Neural progenitor cell (in vitro differentiated cells): ENCODE data around the gene OTUD7B. TPM values are rescaled to one million over a fixed set of nuclear protein-coding genes. Genes with fewer than 3 reads are reported as not detected.
A peak's percentile ranks its signal among the peaks of the same experiment; 100 is the strongest.

Experiments used
- DNase-seq: peaks from one replicate; pipeline ENCODE4 v3.0.0-alpha.2; 2016; ENCODE audit warnings: low spot score
- H2AFZ ChIP-seq: fragments of 200-600 bp; sonication (generic); replicated peaks from 2 replicates; pipeline ENCODE4 v1.6.1; 2016; ENCODE audit warnings: antibody characterized with exemption
- H3F3A ChIP-seq: fragments of 200-600 bp; sonication (generic); 2 replicates; pipeline ENCODE4 v1.6.1; 2016; ENCODE audit warnings: antibody characterized with exemption, low read depth
- H3K27ac ChIP-seq: fragments of 200-600 bp; sonication (generic); 2 replicates; pipeline ENCODE4 v1.5.1; 2016; ENCODE audit warnings: mild to moderate bottlenecking
- H3K27me3 ChIP-seq: fragments of 200-600 bp; sonication (generic); 2 replicates; pipeline ENCODE4 v1.6.1; 2016; ENCODE audit warnings: mild to moderate bottlenecking, moderate library complexity
- H3K36me3 ChIP-seq: fragments of 200-600 bp; sonication (generic); 2 replicates; pipeline ENCODE4 v1.5.1; 2016
- H3K4me1 ChIP-seq: fragments of 200-600 bp; sonication (generic); 2 replicates; pipeline ENCODE4 v1.6.1; 2016; ENCODE audit warnings: mixed run types
- H3K4me2 ChIP-seq: fragments of 200-600 bp; sonication (generic); 2 replicates; pipeline ENCODE4 v1.6.1; 2016
- H3K4me3 ChIP-seq: fragments of 200-600 bp; sonication (generic); 2 replicates; pipeline ENCODE4 v1.5.1; 2016
- H3K79me2 ChIP-seq: fragments of 200-600 bp; sonication (generic); 2 replicates; pipeline ENCODE4 v1.6.1; 2016; ENCODE audit warnings: low read depth
- H3K9ac ChIP-seq: fragments of 200-600 bp; sonication (generic); 2 replicates; pipeline ENCODE4 v1.6.1; 2016
- H3K9me3 ChIP-seq: fragments of 200-600 bp; sonication (generic); 2 replicates; pipeline ENCODE4 v1.5.1; 2016; ENCODE audit warnings: low read depth
- H4K20me1 ChIP-seq: fragments of 200-600 bp; sonication (generic); 2 replicates; pipeline ENCODE4 v1.6.1; 2016; ENCODE audit warnings: low read depth
- H3K27ac Mint-ChIP-seq: 3 replicates; pipeline ENCODE4 v1.8.0; 2021; ENCODE audit warnings: mixed read lengths
- H3K27me3 Mint-ChIP-seq: 2 replicates; pipeline ENCODE4 v1.8.0; 2022; ENCODE audit warnings: low read depth, mild to moderate bottlenecking, inconsistent platforms, moderate library complexity, mixed read lengths; ENCODE audit not compliant: insufficient read depth
- H3K36me3 Mint-ChIP-seq: 3 replicates; pipeline ENCODE4 v1.8.0; 2021; ENCODE audit warnings: mixed read lengths
- H3K4me1 Mint-ChIP-seq: 3 replicates; pipeline ENCODE4 v1.8.0; 2021; ENCODE audit warnings: mixed read lengths
- H3K4me3 Mint-ChIP-seq: 3 replicates; pipeline ENCODE4 v1.8.0; 2021; ENCODE audit warnings: mild to moderate bottlenecking, moderate library complexity, mixed read lengths
- H3K9me3 Mint-ChIP-seq: 3 replicates; pipeline ENCODE4 v1.8.0; 2020; ENCODE audit warnings: mixed read lengths
- EZH2 ChIP-seq: fragments of 200-600 bp; sonication (generic); IDR thresholded peaks from 2 replicates; pipeline ENCODE4 v1.6.1; 2017; ENCODE audit warnings: antibody characterized with exemption, mild to moderate bottlenecking, moderate library complexity
- EZH2phosphoT487 ChIP-seq: fragments of 200-600 bp; sonication (generic); IDR thresholded peaks from 2 replicates; pipeline ENCODE4 v1.6.1; 2017; ENCODE audit warnings: antibody characterized with exemption
- total RNA-seq: library from RNA; depleted of rRNA; stranded (reverse); fragments of >200 nt; gene quantifications from 2 replicates; pipeline ENCODE4 v1.2.3, GENCODE V29; 2015; ENCODE audit warnings: low replicate concordance
- TF ChIP-seq, protein P1 (sequence below): fragments of 200-600 bp; sonication (generic); IDR thresholded peaks from 2 replicates; pipeline ENCODE4 v1.5.1; 2017; ENCODE audit warnings: antibody characterized with exemption, mild to moderate bottlenecking

OTUD7B gene
- total RNA-seq, 1 donor from 2014 or later = 10.7 TPM

DNA sequence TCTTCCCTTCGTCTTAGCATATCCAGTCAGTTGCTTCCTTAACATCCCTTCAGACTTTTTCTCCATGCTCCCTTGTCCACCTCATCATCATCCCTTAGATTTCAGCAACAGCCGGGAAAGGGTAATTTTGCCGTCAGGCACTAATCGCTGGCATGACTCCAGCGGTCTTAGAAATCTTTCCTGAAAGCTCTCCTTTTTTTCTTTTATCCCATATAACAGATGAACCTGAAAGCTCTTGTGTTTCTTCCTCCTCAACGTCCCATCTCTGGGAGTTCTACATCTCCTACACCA, 121.6 kb downstream of the OTUD7B start:
- H2AFZ ChIP-seq = peak overlapping the region; percentile 88
- H3K79me2 ChIP-seq = peaks cover 23% of the 10 kb centered on the region
- H3K27ac Mint-ChIP-seq = no peak overlapping the region
- peaks cover 50% of the 10 kb centered on the region for H3F3A ChIP-seq
- no peak overlapping the region for H3K9ac ChIP-seq
- peak overlapping the region; percentile 94 for H3K4me2 ChIP-seq
- H3K4me3 Mint-ChIP-seq = no peak overlapping the region
- no peaks in the 10 kb centered on the region for H3K36me3 Mint-ChIP-seq
- peak; percentile 11 for DNase-seq
- H3K9me3 Mint-ChIP-seq = no peaks in the 10 kb centered on the region
- H3K4me1 ChIP-seq = peaks cover 17% of the 10 kb centered on the region
- no peaks in the 10 kb centered on the region for H3K27me3 Mint-ChIP-seq
- TF ChIP-seq, protein P1, sequence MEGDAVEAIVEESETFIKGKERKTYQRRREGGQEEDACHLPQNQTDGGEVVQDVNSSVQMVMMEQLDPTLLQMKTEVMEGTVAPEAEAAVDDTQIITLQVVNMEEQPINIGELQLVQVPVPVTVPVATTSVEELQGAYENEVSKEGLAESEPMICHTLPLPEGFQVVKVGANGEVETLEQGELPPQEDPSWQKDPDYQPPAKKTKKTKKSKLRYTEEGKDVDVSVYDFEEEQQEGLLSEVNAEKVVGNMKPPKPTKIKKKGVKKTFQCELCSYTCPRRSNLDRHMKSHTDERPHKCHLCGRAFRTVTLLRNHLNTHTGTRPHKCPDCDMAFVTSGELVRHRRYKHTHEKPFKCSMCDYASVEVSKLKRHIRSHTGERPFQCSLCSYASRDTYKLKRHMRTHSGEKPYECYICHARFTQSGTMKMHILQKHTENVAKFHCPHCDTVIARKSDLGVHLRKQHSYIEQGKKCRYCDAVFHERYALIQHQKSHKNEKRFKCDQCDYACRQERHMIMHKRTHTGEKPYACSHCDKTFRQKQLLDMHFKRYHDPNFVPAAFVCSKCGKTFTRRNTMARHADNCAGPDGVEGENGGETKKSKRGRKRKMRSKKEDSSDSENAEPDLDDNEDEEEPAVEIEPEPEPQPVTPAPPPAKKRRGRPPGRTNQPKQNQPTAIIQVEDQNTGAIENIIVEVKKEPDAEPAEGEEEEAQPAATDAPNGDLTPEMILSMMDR = no peak
- no peak for TF ChIP-seq EZH2
- TF ChIP-seq EZH2phosphoT487 = no peak
- H3K9me3 ChIP-seq = no peaks in the 10 kb centered on the region
- peak overlapping the region; percentile 82 for H3K4me3 ChIP-seq
- peak overlapping the region; percentile 97 for H3K27ac ChIP-seq
- no peaks in the 10 kb centered on the region for H3K36me3 ChIP-seq
- peaks cover 4% of the 10 kb centered on the region for H3K4me1 Mint-ChIP-seq
- no peaks in the 10 kb centered on the region for H3K27me3 ChIP-seq
- peaks cover 22% of the 10 kb centered on the region for H4K20me1 ChIP-seq

DNA sequence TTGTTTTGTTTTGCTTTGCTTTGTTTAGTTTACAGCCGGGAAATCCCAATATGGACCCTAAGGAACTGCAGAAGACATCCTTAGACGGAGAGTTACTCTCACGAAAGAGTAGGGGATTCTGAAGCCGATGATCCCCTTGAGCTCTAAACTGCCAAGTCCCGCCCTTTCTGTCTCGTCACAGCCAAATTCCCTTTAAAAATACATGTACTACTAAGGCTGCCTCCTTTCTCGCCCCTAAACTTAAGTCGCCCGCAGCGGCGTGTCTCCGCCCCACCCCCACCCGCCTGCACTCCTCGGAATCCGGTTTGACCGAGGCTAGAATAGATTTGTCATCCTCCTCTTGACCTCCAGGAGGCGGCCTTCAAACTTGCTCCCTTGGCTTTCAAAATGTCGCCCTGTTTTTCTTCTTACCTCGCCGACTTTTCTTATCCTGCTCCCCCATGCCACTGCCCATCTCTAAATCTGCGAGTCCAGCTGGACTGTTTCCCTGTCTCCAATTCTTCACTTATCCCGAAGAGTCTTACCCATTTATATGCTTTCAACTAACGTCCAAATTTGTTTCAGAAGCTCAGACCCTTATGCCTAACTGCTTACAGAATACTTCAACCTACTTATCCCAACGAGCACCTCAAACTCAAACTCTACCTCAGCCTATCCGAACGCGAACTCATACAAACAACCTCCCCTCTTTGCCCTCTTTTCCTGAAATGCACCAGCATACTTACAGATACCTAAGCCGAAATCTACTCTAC, 122.1 kb downstream of the OTUD7B start:
- Histone ChIP-seq H2AFZ (peak overlapping the region; percentile 88), H3F3A (peaks cover 54% of the 10 kb centered on the region), H3K79me2 (peaks cover 28% of the 10 kb centered on the region), H3K36me3 (no peaks in the 10 kb centered on the region), H3K9ac (peak overlapping the region; percentile 65), H3K27me3 (no peaks in the 10 kb centered on the region), H3K4me2 (peak overlapping the region; percentile 94), H3K9me3 (no peaks in the 10 kb centered on the region), H3K27ac (peak overlapping the region; percentile 97), H3K4me1 (peaks cover 20% of the 10 kb centered on the region), H3K4me3 (peak overlapping the region; percentile 82), H4K20me1 (peaks cover 26% of the 10 kb centered on the region)
- Mint-ChIP-seq H3K27me3 (no peaks in the 10 kb centered on the region), H3K27ac (no peak overlapping the region), H3K4me3 (no peak overlapping the region), H3K9me3 (no peaks in the 10 kb centered on the region), H3K36me3 (no peaks in the 10 kb centered on the region), H3K4me1 (peaks cover 4% of the 10 kb centered on the region)
- TF ChIP-seq, protein P1 = peak; percentile 68
- no peak for TF ChIP-seq EZH2
- DNase-seq = peak; percentile 93

Other genes starting within 250 kb of the OTUD7B start
- not detected in 2 replicates for gene FCGR1A, start 228.0 kb downstream of the OTUD7B start, total RNA-seq
- 2.4 and 13.7 TPM in 2 replicates for gene BOLA1, start 111.2 kb downstream of the OTUD7B start, total RNA-seq
- gene SV2A, start 92.9 kb downstream of the OTUD7B start, total RNA-seq = 31.6 and 47.1 TPM in 2 replicates
- gene SF3B4, start 82.9 kb downstream of the OTUD7B start, total RNA-seq = 26.1 and 26.4 TPM in 2 replicates
- 3.8 and 11.3 TPM in 2 replicates for gene MTMR11, start 73.8 kb downstream of the OTUD7B start, total RNA-seq
- 46.5 and 68.7 TPM in 2 replicates for gene VPS45, start 57.0 kb upstream of the OTUD7B start, total RNA-seq
- 39.3 and 43.3 TPM in 2 replicates for gene PLEKHO1, start 139.2 kb upstream of the OTUD7B start, total RNA-seq
- gene ANP32E, start 225.4 kb upstream of the OTUD7B start, total RNA-seq = 108 and 201 TPM in 2 replicates
- 56.4 and 64.4 TPM in 2 replicates for gene CA14, start 247.0 kb upstream of the OTUD7B start, total RNA-seq